Activated CD8-positive, alpha-beta memory T cell treated with anti-CD3 and anti-CD28 coated beads, Interleukin-2, amount 10 ng/mL, durations not matched to agents 7 days and 5 days (primary cell): ENCODE measurements around the gene ARID1B. TPM values are rescaled to one million over a fixed set of nuclear protein-coding genes. Genes with fewer than 3 reads are reported as not detected.

Experiments used
- ATAC-seq: fragments of 150-1000 bp; cut with Tn5 transposase; one replicate; pipeline ENCODE4 v1.10.0; 2021; ENCODE audit warnings: moderate library complexity
- CTCF ChIA-PET: fragments of 350-600 bp; sonication (Branson Sonifier 250); formaldehyde crosslinking; loops from one replicate; lab custom pipeline; 2021; ENCODE audit warnings: antibody characterized with exemption; lab: Charles Lee
- DNase-seq: peaks from one replicate; pipeline ENCODE4 v3.0.0-alpha.2; 2020
- H3K27ac Mint-ChIP-seq: one replicate; pipeline ENCODE4 v1.8.0; 2021; ENCODE audit warnings: mild to moderate bottlenecking, mixed read lengths
- H3K27me3 Mint-ChIP-seq: one replicate; pipeline ENCODE4 v1.8.0; 2021; ENCODE audit warnings: mixed read lengths
- H3K36me3 Mint-ChIP-seq: one replicate; pipeline ENCODE4 v1.8.0; 2021; ENCODE audit warnings: mild to moderate bottlenecking, mixed read lengths
- H3K4me1 Mint-ChIP-seq: one replicate; pipeline ENCODE4 v1.8.0; 2021; ENCODE audit warnings: mixed read lengths
- H3K4me3 Mint-ChIP-seq: one replicate; pipeline ENCODE4 v1.8.0; 2021; ENCODE audit warnings: mild to moderate bottlenecking, moderate library complexity, mixed read lengths
- H3K9me3 Mint-ChIP-seq: one replicate; pipeline ENCODE4 v1.8.0; 2022; ENCODE audit warnings: low read depth, mixed read lengths
- total RNA-seq, 2 experiments: library from RNA; stranded (reverse); gene quantifications; one replicate each; pipeline ENCODE4 v1.2.3, GENCODE V29; 2021

The ARID1B gene
- total RNA-seq, 2 experiments from 2014 or later = 59.5 to 81.5 TPM

- no peaks in the 10 kb centered on the region for H3K9me3 Mint-ChIP-seq
- peak overlapping the region; percentile 28 for H3K4me3 Mint-ChIP-seq
- peaks cover 30% of the 10 kb centered on the region for H3K4me1 Mint-ChIP-seq
- DNase-seq (peak; percentile 65), ATAC-seq (peak; percentile 97)
- no peaks in the 10 kb centered on the region for H3K27me3 Mint-ChIP-seq
- peak overlapping the region; percentile 92 for H3K27ac Mint-ChIP-seq
- H3K36me3 Mint-ChIP-seq = peaks cover 10% of the 10 kb centered on the region
- CTCF ChIA-PET = interaction anchor here (1.4 to 4.0 kb wide), 4 partner anchors 9 to 89 kb away, joined by 4 to 27 read pairs (median 10); no protein-coding TSS in a partner anchor
Observed at GRCh38 chr6:157054531-157054979, 277.4 kb downstream of the ARID1B start.

- Mint-ChIP-seq H3K4me1 (peaks cover 30% of the 10 kb centered on the region), H3K36me3 (peaks cover 10% of the 10 kb centered on the region), H3K27me3 (no peaks in the 10 kb centered on the region), H3K4me3 (no peak overlapping the region), H3K27ac (peak overlapping the region; percentile 92), H3K9me3 (no peaks in the 10 kb centered on the region)
- no peak for ATAC-seq
- no peak for DNase-seq
- CTCF ChIA-PET = interaction anchor here (1.4 to 4.0 kb wide), 2 partner anchors 13 to 22 kb away, joined by 4 to 27 read pairs; no protein-coding TSS in a partner anchor
Observed at GRCh38 chr6:157055863-157056262, 278.7 kb downstream of the ARID1B start.

GRCh38 chr6:157056275-157056674 lies 279.1 kb downstream of the ARID1B start:
- Mint-ChIP-seq H3K36me3 (peaks cover 10% of the 10 kb centered on the region), H3K27me3 (no peaks in the 10 kb centered on the region), H3K4me1 (peaks cover 30% of the 10 kb centered on the region), H3K4me3 (no peak overlapping the region), H3K9me3 (no peaks in the 10 kb centered on the region), H3K27ac (peak overlapping the region; percentile 37)
- DNase-seq = no peak
- peak; percentile 21 for ATAC-seq
- CTCF ChIA-PET = interaction anchor here (4.0 kb wide), 1 partner anchor 13 kb away, joined by 27 read pairs; no protein-coding TSS in a partner anchor

- DNase-seq = no peak
- no peak overlapping the region for H3K27ac Mint-ChIP-seq
- H3K4me3 Mint-ChIP-seq = no peak overlapping the region
- no peaks in the 10 kb centered on the region for H3K27me3 Mint-ChIP-seq
- CTCF ChIA-PET = interaction anchor here (1.2 kb wide), 1 partner anchor 123 kb away, joined by 3 read pairs; no protein-coding TSS in a partner anchor
- no peak for ATAC-seq
- H3K9me3 Mint-ChIP-seq = no peaks in the 10 kb centered on the region
- peaks cover 32% of the 10 kb centered on the region for H3K4me1 Mint-ChIP-seq
- peaks cover 10% of the 10 kb centered on the region for H3K36me3 Mint-ChIP-seq
Observed at GRCh38 chr6:157058574-157058973, 281.4 kb downstream of the ARID1B start.

- peaks cover 11% of the 10 kb centered on the region for H3K36me3 Mint-ChIP-seq
- CTCF ChIA-PET = interaction anchor here (1.0 to 1.2 kb wide), 2 partner anchors 40 to 122 kb away, joined by 3 read pairs; no protein-coding TSS in a partner anchor
- no peak for DNase-seq
- ATAC-seq = no peak
- no peak overlapping the region for H3K27ac Mint-ChIP-seq
- no peaks in the 10 kb centered on the region for H3K27me3 Mint-ChIP-seq
- H3K4me1 Mint-ChIP-seq = peaks cover 26% of the 10 kb centered on the region
- H3K4me3 Mint-ChIP-seq = no peak overlapping the region
- H3K9me3 Mint-ChIP-seq = no peaks in the 10 kb centered on the region
Observed at GRCh38 chr6:157059781-157060180, 282.6 kb downstream of the ARID1B start.

GRCh38 chr6:157060440-157060952 lies 283.3 kb downstream of the ARID1B start:
- no peak for ATAC-seq
- Mint-ChIP-seq H3K36me3 (peaks cover 13% of the 10 kb centered on the region), H3K27me3 (no peaks in the 10 kb centered on the region), H3K9me3 (no peaks in the 10 kb centered on the region), H3K27ac (no peak overlapping the region), H3K4me1 (peaks cover 21% of the 10 kb centered on the region), H3K4me3 (no peak overlapping the region)
- no peak for DNase-seq
- CTCF ChIA-PET = interaction anchor here (2.0 kb wide), 1 partner anchor 26 kb away, joined by 5 read pairs; no protein-coding TSS in a partner anchor

GRCh38 chr6:157061770-157062594 lies 284.8 kb downstream of the ARID1B start:
- Mint-ChIP-seq H3K4me3 (no peak overlapping the region), H3K36me3 (peaks cover 5% of the 10 kb centered on the region), H3K9me3 (no peaks in the 10 kb centered on the region), H3K27ac (no peak overlapping the region), H3K27me3 (no peaks in the 10 kb centered on the region), H3K4me1 (peaks cover 17% of the 10 kb centered on the region)
- ATAC-seq (no peak), DNase-seq (no peak)
- CTCF ChIA-PET = interaction anchor here (2.0 kb wide), 1 partner anchor 28 kb away, joined by 5 read pairs; no protein-coding TSS in a partner anchor

GRCh38 chr6:157063176-157063905 lies 286.2 kb downstream of the ARID1B start:
- Mint-ChIP-seq H3K4me3 (no peak overlapping the region), H3K9me3 (no peaks in the 10 kb centered on the region), H3K36me3 (peaks cover 5% of the 10 kb centered on the region), H3K27me3 (no peaks in the 10 kb centered on the region), H3K27ac (no peak overlapping the region), H3K4me1 (peaks cover 31% of the 10 kb centered on the region)
- DNase-seq = no peak
- ATAC-seq = no peak
- CTCF ChIA-PET = no interaction called here

GRCh38 chr6:157063923-157064322 lies 286.7 kb downstream of the ARID1B start:
- H3K27ac Mint-ChIP-seq = no peak overlapping the region
- no peak for ATAC-seq
- H3K4me1 Mint-ChIP-seq = peaks cover 33% of the 10 kb centered on the region
- H3K27me3 Mint-ChIP-seq = no peaks in the 10 kb centered on the region
- H3K36me3 Mint-ChIP-seq = peaks cover 3% of the 10 kb centered on the region
- H3K4me3 Mint-ChIP-seq = no peak overlapping the region
- CTCF ChIA-PET = interaction anchor here (1.1 kb wide), 1 partner anchor 26 kb away, joined by 3 read pairs; no protein-coding TSS in a partner anchor
- H3K9me3 Mint-ChIP-seq = no peaks in the 10 kb centered on the region
- DNase-seq = no peak

- Mint-ChIP-seq H3K27ac (no peak overlapping the region), H3K36me3 (peaks cover 3% of the 10 kb centered on the region), H3K4me3 (no peak overlapping the region), H3K27me3 (no peaks in the 10 kb centered on the region), H3K9me3 (no peaks in the 10 kb centered on the region), H3K4me1 (peaks cover 36% of the 10 kb centered on the region)
- ATAC-seq (no peak), DNase-seq (no peak)
- CTCF ChIA-PET = interaction anchor here (1.1 kb wide), 1 partner anchor 26 kb away, joined by 3 read pairs; no protein-coding TSS in a partner anchor
Observed at GRCh38 chr6:157064502-157064901, 287.3 kb downstream of the ARID1B start.

- H3K4me3 Mint-ChIP-seq = no peak overlapping the region
- CTCF ChIA-PET = no interaction called here
- H3K36me3 Mint-ChIP-seq = peaks cover 3% of the 10 kb centered on the region
- H3K4me1 Mint-ChIP-seq = peaks cover 42% of the 10 kb centered on the region
- DNase-seq (no peak), ATAC-seq (no peak)
- H3K27me3 Mint-ChIP-seq = no peaks in the 10 kb centered on the region
- no peaks in the 10 kb centered on the region for H3K9me3 Mint-ChIP-seq
- H3K27ac Mint-ChIP-seq = no peak overlapping the region
Observed at GRCh38 chr6:157065366-157065765, 288.2 kb downstream of the ARID1B start.

GRCh38 chr6:157066781-157067491 lies 289.8 kb downstream of the ARID1B start:
- H3K9me3 Mint-ChIP-seq = no peaks in the 10 kb centered on the region
- CTCF ChIA-PET = interaction anchor here (0.7 to 4.0 kb wide), 2 partner anchors 11 to 33 kb away, joined by 3 to 27 read pairs; no protein-coding TSS in a partner anchor
- peaks cover 47% of the 10 kb centered on the region for H3K4me1 Mint-ChIP-seq
- peak overlapping the region; percentile 7 for H3K27ac Mint-ChIP-seq
- H3K27me3 Mint-ChIP-seq = no peaks in the 10 kb centered on the region
- H3K4me3 Mint-ChIP-seq = no peak overlapping the region
- DNase-seq (no peak), ATAC-seq (no peak)
- H3K36me3 Mint-ChIP-seq = peaks cover 3% of the 10 kb centered on the region
